Colonic mucosa (tissue), 4 donors: Measurements from ENCODE around the gene SMIM44. TPM values are rescaled to one million over a fixed set of nuclear protein-coding genes. Genes with fewer than 3 reads are reported as not detected.

ENCODE experiments used
- DNase-seq: peaks from one replicate; pipeline ENCODE4 v3.0.0-alpha.2; 2020
- H3K27ac ChIP-seq: fragments of 200-600 bp; one replicate; pipeline ENCODE4 v1.8.0; 2021
- H3K27me3 ChIP-seq: fragments of 200-600 bp; one replicate; pipeline ENCODE4 v1.8.0; 2021
- H3K36me3 ChIP-seq: fragments of 200-600 bp; one replicate; pipeline ENCODE4 v1.8.0; 2021
- H3K4me1 ChIP-seq: fragments of 200-600 bp; one replicate; pipeline ENCODE4 v1.8.0; 2021; ENCODE audit warnings: mild to moderate bottlenecking
- H3K4me3 ChIP-seq: fragments of 200-600 bp; one replicate; pipeline ENCODE4 v1.8.0; 2021
- H3K9ac ChIP-seq, 2 donors: one replicate each; pipeline ENCODE4 v1.7.0; 2013; ENCODE audit warnings: control low read depth in 2 of 2, low read depth in 2 of 2, low read length in 2 of 2
- H3K9me3 ChIP-seq: fragments of 200-600 bp; one replicate; pipeline ENCODE4 v1.8.0; 2021
- CTCF ChIP-seq: fragments of 200-600 bp; IDR thresholded peaks from one replicate; pipeline ENCODE4 v1.8.0; 2022; ENCODE audit warnings: antibody characterized with exemption, mild to moderate bottlenecking
- intact Hi-C: fragments of 100-400 bp; cut with DNase I; formaldehyde crosslinking; loops from one replicate; pipeline ENCODE4 v1.14.1; 2022
- total RNA-seq, 2 donors: library from RNA; stranded (reverse); fragmentation: NEBNext Ultra II Directional in 1 of 2; extraction: Animal tissue kit (Norgen Biotek cat#: 25700) in 1 of 2; gene quantifications; one replicate each; pipeline ENCODE4 v1.2.1, GENCODE V29; 2021
- donor health status: healthy.
- donor health status: DM: no; HTN: no; CAD: no.
- donor health status: DM: no; HTN: no; CAD: no.

SMIM44 gene
- total RNA-seq, 2 donors from 2014 or later = 4.3 to 6.2 TPM

- H3K4me1 ChIP-seq = no peaks in the 10 kb centered on the region
- no peak overlapping the region for H3K9ac ChIP-seq
- intact Hi-C loops = no loop called here
- no peak overlapping the region for H3K27ac ChIP-seq
- H3K36me3 ChIP-seq = no peaks in the 10 kb centered on the region
- H3K4me3 ChIP-seq = no peak overlapping the region
- no peak for DNase-seq
- peak; percentile 65 for TF ChIP-seq CTCF
- H3K9me3 ChIP-seq = no peaks in the 10 kb centered on the region
- H3K27me3 ChIP-seq = no peaks in the 10 kb centered on the region
These were observed 11.1 kb downstream of the SMIM44 start for GRCh38 chr19:3471954-3472655.

- no peak overlapping the region for H3K27ac ChIP-seq
- no peaks in the 10 kb centered on the region for H3K9me3 ChIP-seq
- no peaks in the 10 kb centered on the region for H3K4me1 ChIP-seq
- intact Hi-C loops = no loop called here
- no peaks in the 10 kb centered on the region for H3K27me3 ChIP-seq
- DNase-seq = no peak
- H3K9ac ChIP-seq = no peak overlapping the region
- no peaks in the 10 kb centered on the region for H3K36me3 ChIP-seq
- H3K4me3 ChIP-seq = no peak overlapping the region
- TF ChIP-seq CTCF = no peak
These were observed 12.6 kb downstream of the SMIM44 start for GRCh38 chr19:3470500-3471128.

- no peaks in the 10 kb centered on the region for H3K27me3 ChIP-seq
- H3K4me1 ChIP-seq = no peaks in the 10 kb centered on the region
- H3K9me3 ChIP-seq = no peaks in the 10 kb centered on the region
- H3K36me3 ChIP-seq = no peaks in the 10 kb centered on the region
- no peak for TF ChIP-seq CTCF
- no peak overlapping the region for H3K27ac ChIP-seq
- H3K4me3 ChIP-seq = no peak overlapping the region
- H3K9ac ChIP-seq = no peak overlapping the region
- DNase-seq = no peak
- intact Hi-C loops = no loop called here
These were observed 13.4 kb downstream of the SMIM44 start for GRCh38 chr19:3469638-3470499.

GRCh38 chr19:3468211-3468610 is 15.0 kb downstream of the SMIM44 start:
- no peak for TF ChIP-seq CTCF
- no peaks in the 10 kb centered on the region for H3K27me3 ChIP-seq
- no peak overlapping the region for H3K9ac ChIP-seq
- no peaks in the 10 kb centered on the region for H3K4me1 ChIP-seq
- H3K9me3 ChIP-seq = no peaks in the 10 kb centered on the region
- no peak overlapping the region for H3K4me3 ChIP-seq
- no peak for DNase-seq
- intact Hi-C loops = no loop called here
- no peak overlapping the region for H3K27ac ChIP-seq
- no peaks in the 10 kb centered on the region for H3K36me3 ChIP-seq

GRCh38 chr19:3467437-3468198 is 15.6 kb downstream of the SMIM44 start:
- no peaks in the 10 kb centered on the region for H3K4me1 ChIP-seq
- H3K4me3 ChIP-seq = no peak overlapping the region
- intact Hi-C loops = no loop called here

More at GRCh38 chr19:3467437-3468198, 15.6 kb downstream of the SMIM44 start:
- H3K9ac ChIP-seq = no peak overlapping the region
- H3K27me3 ChIP-seq = no peaks in the 10 kb centered on the region
- H3K27ac ChIP-seq = no peak overlapping the region
- no peak for TF ChIP-seq CTCF
- DNase-seq = no peak
- no peaks in the 10 kb centered on the region for H3K9me3 ChIP-seq
- H3K36me3 ChIP-seq = no peaks in the 10 kb centered on the region
